ENCODE results near the gene PHF11.
"Not testable (repeated sequence)": the region's sequence is repeated elsewhere in the genome, so short reads cannot be mapped to it uniquely, and the experiment has no call there.

The PHF11 gene

DNA sequence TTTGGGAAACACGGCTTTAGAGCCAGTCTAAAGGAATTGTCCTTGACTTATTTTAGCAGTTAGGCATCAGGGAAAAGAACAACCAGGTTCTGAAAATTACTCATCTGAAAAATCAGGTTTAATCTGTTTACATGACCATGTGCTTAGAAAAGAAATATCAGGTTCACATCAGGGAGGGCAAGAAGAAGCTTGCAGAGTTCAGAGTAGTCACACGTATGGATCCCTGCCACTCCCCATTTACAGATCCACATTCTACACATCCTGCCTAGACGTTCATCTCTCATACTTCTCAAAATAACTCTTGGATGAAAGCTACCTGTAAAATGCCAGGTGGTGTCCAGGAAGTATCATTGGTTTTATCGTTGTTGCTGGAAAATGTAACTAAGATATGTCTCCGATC is 14.0 kb upstream of the PHF11 start:
- no peak overlapping the region for H2BK15ac ChIP-seq (ENCODE audit: low read length)
- H3K4ac ChIP-seq (ENCODE audit: low read length) = no peak overlapping the region
- H3K23ac ChIP-seq (ENCODE audit: low read depth, low read length, poor library complexity) = no peak overlapping the region
- H3K14ac ChIP-seq (ENCODE audit: low read length) = no peak overlapping the region
- H3K27ac ChIP-seq (replicated peaks; ENCODE audit: low read length) = no peak overlapping the region
- no peaks in the 10 kb centered on the region for H3K9me3 ChIP-seq (replicated peaks in 1 of 2; ENCODE audit: control insufficient read depth in 2 of 2, insufficient read depth in 1 of 2, low read depth in 1 of 2, low read length in 2 of 2)
- no peaks in the 10 kb centered on the region for H3K27me3 ChIP-seq (ENCODE audit: control insufficient read depth in 3 of 3, insufficient read depth in 3 of 3, low read depth in 1 of 3, low read length in 3 of 3)
- H2AFZ ChIP-seq (ENCODE audit: low read length) = no peak overlapping the region
- no peak overlapping the region for H3K18ac ChIP-seq (ENCODE audit: low read length)
- H3K4me2 ChIP-seq (ENCODE audit: insufficient read depth, low read length, poor library complexity, severe bottlenecking) = no peak overlapping the region
- H4K8ac ChIP-seq (ENCODE audit: low read depth, low read length) = no peak overlapping the region
- H2BK5ac ChIP-seq (ENCODE audit: low read length) = no peak overlapping the region
- H2BK12ac ChIP-seq (ENCODE audit: low read length) = no peak overlapping the region
- no peak overlapping the region for H2AK5ac ChIP-seq (ENCODE audit: low read depth, low read length)
- no peak overlapping the region for H3K9ac ChIP-seq (ENCODE audit: low read depth, low read length, poor library complexity)
- no peak overlapping the region for H2BK120ac ChIP-seq (ENCODE audit: low read depth, low read length)
- H3K4me3 ChIP-seq (ENCODE audit: low read length in 2 of 2) = no peak overlapping the region
- no peaks in the 10 kb centered on the region for H3K79me1 ChIP-seq (ENCODE audit: low read depth, low read length)
- H4K91ac ChIP-seq (ENCODE audit: low read depth, low read length, poor library complexity) = no peak overlapping the region
- DNase-seq (ENCODE audit: low spot score) = no peak
- no peaks in the 10 kb centered on the region for H3K4me1 ChIP-seq (ENCODE audit: control insufficient read depth in 2 of 2, insufficient read depth in 1 of 2, low read depth in 1 of 2, low read length in 2 of 2)
- H3K36me3 ChIP-seq (replicated peaks in 1 of 2; ENCODE audit: control insufficient read depth in 2 of 2, insufficient read depth in 2 of 2, low read length in 2 of 2) = peaks cover 0 to 38% of the 10 kb centered on the region in 2 donors
- no CpG with 5 or more reads among the region's 5 CpGs for WGBS, 2 donors (ENCODE audit: extremely low coverage in 2 of 2, insufficient read length in 2 of 2, insufficient replicate concordance in 1 of 2)

DNA sequence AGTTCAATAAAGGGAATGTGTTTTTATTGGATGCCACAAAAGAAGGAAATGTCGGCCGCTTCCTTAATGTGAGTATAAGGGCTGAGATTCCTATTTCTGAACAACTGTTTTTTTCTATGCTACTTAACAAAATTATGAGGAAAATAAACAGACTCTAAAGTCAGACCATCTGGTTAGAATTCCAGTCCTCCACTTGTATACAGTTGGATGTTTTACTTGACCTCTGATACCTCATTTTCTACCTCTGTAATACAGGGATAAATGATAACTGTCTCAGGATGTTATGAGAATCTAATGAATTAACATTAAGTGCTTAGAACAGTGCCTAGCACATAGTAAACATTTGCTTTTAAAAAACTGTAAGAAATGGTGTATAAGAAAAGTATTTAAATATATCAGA is 7.2 kb upstream of the PHF11 start:
- Histone ChIP-seq H4K8ac (ENCODE audit: low read depth, low read length) (no peak overlapping the region), H3K4me1 (ENCODE audit: control insufficient read depth in 2 of 2, insufficient read depth in 1 of 2, low read depth in 1 of 2, low read length in 2 of 2) (no peaks in the 10 kb centered on the region), H3K9ac (ENCODE audit: low read depth, low read length, poor library complexity) (no peak overlapping the region), H2BK120ac (ENCODE audit: low read depth, low read length) (no peak overlapping the region), H3K4ac (ENCODE audit: low read length) (no peak overlapping the region), H2AK5ac (ENCODE audit: low read depth, low read length) (no peak overlapping the region), H3K9me3 (replicated peaks in 1 of 2; ENCODE audit: control insufficient read depth in 2 of 2, insufficient read depth in 1 of 2, low read depth in 1 of 2, low read length in 2 of 2) (no peaks in the 10 kb centered on the region), H3K4me3 (ENCODE audit: low read length in 2 of 2) (no peak overlapping the region), H3K23ac (ENCODE audit: low read depth, low read length, poor library complexity) (no peak overlapping the region), H3K27ac (replicated peaks; ENCODE audit: low read length) (no peak overlapping the region), H3K79me1 (ENCODE audit: low read depth, low read length) (no peaks in the 10 kb centered on the region), H3K27me3 (ENCODE audit: control insufficient read depth in 3 of 3, insufficient read depth in 3 of 3, low read depth in 1 of 3, low read length in 3 of 3) (no peaks in the 10 kb centered on the region), H3K36me3 (replicated peaks in 1 of 2; ENCODE audit: control insufficient read depth in 2 of 2, insufficient read depth in 2 of 2, low read length in 2 of 2) (peaks cover 0 to 9% of the 10 kb centered on the region in 2 donors), H3K18ac (ENCODE audit: low read length) (no peak overlapping the region), H3K14ac (ENCODE audit: low read length) (no peak overlapping the region), H2BK12ac (ENCODE audit: low read length) (no peak overlapping the region), H2AFZ (ENCODE audit: low read length) (no peak overlapping the region), H4K91ac (ENCODE audit: low read depth, low read length, poor library complexity) (no peak overlapping the region), H3K4me2 (ENCODE audit: insufficient read depth, low read length, poor library complexity, severe bottlenecking) (no peak overlapping the region), H2BK5ac (ENCODE audit: low read length) (no peak overlapping the region), H2BK15ac (ENCODE audit: low read length) (no peak overlapping the region)
- no CpG with 5 or more reads among the region's 2 CpGs for WGBS, 2 donors (ENCODE audit: extremely low coverage in 2 of 2, insufficient read length in 2 of 2, insufficient replicate concordance in 1 of 2)
- no peak for DNase-seq (ENCODE audit: low spot score)

DNA sequence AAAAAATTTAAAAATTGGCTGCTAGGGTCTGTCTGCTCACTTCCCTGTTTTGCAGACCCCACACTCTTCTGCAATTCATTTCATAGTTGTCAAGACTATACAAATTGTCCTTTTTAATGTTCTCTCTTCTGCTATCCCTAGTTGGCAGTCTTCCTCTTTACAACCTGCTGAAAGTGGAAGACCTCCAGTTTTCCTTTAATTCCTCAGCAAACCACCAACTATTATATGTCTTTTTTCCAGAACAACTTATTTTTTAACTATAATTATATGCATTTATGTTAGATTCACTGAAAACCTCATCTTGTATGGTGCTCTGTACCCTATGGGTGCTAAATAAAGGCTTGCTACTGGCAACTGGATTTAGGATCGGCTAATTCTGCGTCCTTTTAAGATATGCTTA is 1.1 kb upstream of the PHF11 start:
- Histone ChIP-seq H4K8ac (ENCODE audit: low read depth, low read length) (no peak overlapping the region), H3K9ac (ENCODE audit: low read depth, low read length, poor library complexity) (no peak overlapping the region), H3K4me1 (ENCODE audit: control insufficient read depth in 2 of 2, insufficient read depth in 1 of 2, low read depth in 1 of 2, low read length in 2 of 2) (no peaks in the 10 kb centered on the region), H3K4me3 (ENCODE audit: low read length in 2 of 2) (no peak overlapping the region), H3K23ac (ENCODE audit: low read depth, low read length, poor library complexity) (no peak overlapping the region), H3K14ac (ENCODE audit: low read length) (no peak overlapping the region), H2AFZ (ENCODE audit: low read length) (no peak overlapping the region), H2BK15ac (ENCODE audit: low read length) (no peak overlapping the region), H3K9me3 (replicated peaks in 1 of 2; ENCODE audit: control insufficient read depth in 2 of 2, insufficient read depth in 1 of 2, low read depth in 1 of 2, low read length in 2 of 2) (no peaks in the 10 kb centered on the region), H3K4ac (ENCODE audit: low read length) (no peak overlapping the region), H2BK5ac (ENCODE audit: low read length) (no peak overlapping the region), H2AK5ac (ENCODE audit: low read depth, low read length) (no peak overlapping the region), H2BK120ac (ENCODE audit: low read depth, low read length) (no peak overlapping the region), H4K91ac (ENCODE audit: low read depth, low read length, poor library complexity) (no peak overlapping the region), H3K79me1 (ENCODE audit: low read depth, low read length) (no peaks in the 10 kb centered on the region), H3K36me3 (replicated peaks in 1 of 2; ENCODE audit: control insufficient read depth in 2 of 2, insufficient read depth in 2 of 2, low read length in 2 of 2) (no peaks in the 10 kb centered on the region), H3K18ac (ENCODE audit: low read length) (no peak overlapping the region), H3K4me2 (ENCODE audit: insufficient read depth, low read length, poor library complexity, severe bottlenecking) (no peak overlapping the region), H2BK12ac (ENCODE audit: low read length) (no peak overlapping the region), H3K27ac (replicated peaks; ENCODE audit: low read length) (no peak overlapping the region), H3K27me3 (ENCODE audit: control insufficient read depth in 3 of 3, insufficient read depth in 3 of 3, low read depth in 1 of 3, low read length in 3 of 3) (no peaks in the 10 kb centered on the region)
- no peak for DNase-seq (ENCODE audit: low spot score)
- no CpG with 5 or more reads among the region's 2 CpGs for WGBS, 2 donors (ENCODE audit: extremely low coverage in 2 of 2, insufficient read length in 2 of 2, insufficient replicate concordance in 1 of 2)

DNA sequence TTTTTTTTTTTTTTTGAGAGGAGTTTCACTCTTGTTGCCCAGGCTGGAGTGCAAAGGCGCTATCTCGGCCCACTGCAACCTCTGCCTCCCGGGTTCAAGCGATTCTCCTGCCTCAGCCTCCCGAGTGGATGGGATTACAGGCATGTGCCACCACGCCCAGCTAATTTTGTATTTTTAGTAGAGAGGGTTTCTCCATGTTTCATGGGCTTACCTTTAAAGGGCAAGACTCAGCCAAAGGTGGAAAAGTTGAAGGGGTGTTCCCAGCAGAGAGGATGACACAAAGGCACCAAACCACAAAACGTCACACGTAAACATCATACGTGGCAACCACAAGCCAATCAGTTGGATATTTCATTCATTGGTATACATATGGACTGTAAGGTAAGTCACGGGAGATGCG is 1.1 kb downstream of the PHF11 start:
- not testable (repeated sequence) for H3K9me3 ChIP-seq (replicated peaks in 1 of 2; ENCODE audit: control insufficient read depth in 2 of 2, insufficient read depth in 1 of 2, low read depth in 1 of 2, low read length in 2 of 2); H3K27ac ChIP-seq (replicated peaks; ENCODE audit: low read length); H2AK5ac ChIP-seq (ENCODE audit: low read depth, low read length); H2BK15ac ChIP-seq (ENCODE audit: low read length); H3K4me1 ChIP-seq (ENCODE audit: control insufficient read depth in 2 of 2, insufficient read depth in 1 of 2, low read depth in 1 of 2, low read length in 2 of 2); H3K23ac ChIP-seq (ENCODE audit: low read depth, low read length, poor library complexity); H4K8ac ChIP-seq (ENCODE audit: low read depth, low read length); H3K79me1 ChIP-seq (ENCODE audit: low read depth, low read length); H2AFZ ChIP-seq (ENCODE audit: low read length); H3K27me3 ChIP-seq (ENCODE audit: control insufficient read depth in 3 of 3, insufficient read depth in 3 of 3, low read depth in 1 of 3, low read length in 3 of 3); H3K18ac ChIP-seq (ENCODE audit: low read length); DNase-seq (ENCODE audit: low spot score); H2BK5ac ChIP-seq (ENCODE audit: low read length); H3K4ac ChIP-seq (ENCODE audit: low read length); H4K91ac ChIP-seq (ENCODE audit: low read depth, low read length, poor library complexity); H3K14ac ChIP-seq (ENCODE audit: low read length); H3K4me2 ChIP-seq (ENCODE audit: insufficient read depth, low read length, poor library complexity, severe bottlenecking); H3K4me3 ChIP-seq (ENCODE audit: low read length in 2 of 2); H2BK12ac ChIP-seq (ENCODE audit: low read length); H3K9ac ChIP-seq (ENCODE audit: low read depth, low read length, poor library complexity); H3K36me3 ChIP-seq (replicated peaks in 1 of 2; ENCODE audit: control insufficient read depth in 2 of 2, insufficient read depth in 2 of 2, low read length in 2 of 2); H2BK120ac ChIP-seq (ENCODE audit: low read depth, low read length)
- WGBS, 2 donors (ENCODE audit: extremely low coverage in 2 of 2, insufficient read length in 2 of 2, insufficient replicate concordance in 1 of 2) = no CpG with 5 or more reads among the region's 11 CpGs
